ENCODE results near the gene ACBD7.

- TF ChIP-seq CTCF (conservative IDR thresholded peaks at IDR 0.05 in 1 of 2, IDR thresholded peaks at IDR 0.05 in 1 of 2; ENCODE audit: extremely low read depth in 1 of 2, insufficient read depth in 1 of 2, low read depth in 1 of 2, low read length in 2 of 2) (no peak), EZH2 (IDR thresholded peaks at IDR 0.05; ENCODE audit: borderline replicate concordance, low read length) (no peak)
These were observed 36.5 kb downstream of the ACBD7 start for GRCh38 chr10:15052121-15052520.

Measured in mammary epithelial cell (primary cell).